ENCODE measurements around the gene ADORA2B.
A peak's percentile ranks its signal among the peaks of the same experiment; 100 is the strongest.
"Not testable (repeated sequence)": the region's sequence is repeated elsewhere in the genome, so short reads cannot be mapped to it uniquely, and the experiment has no call there.

ADORA2B gene

GRCh38 chr17:15944759-15945526 is at the start of gene ADORA2B:
Gene ADORA2B, plus strand, starts transcription at chr17:15945130. Its CDS starts 119 bp downstream, at chr17:15945249.
- DNase-seq, result peak; percentile 73

GRCh38 chr17:15896277-15896676 is 48.7 kb upstream of the ADORA2B start:
- no peak for DNase-seq

GRCh38 chr17:15896834-15897233 is 48.1 kb upstream of the ADORA2B start:
- DNase-seq, result no peak

GRCh38 chr17:15899596-15899995 is 45.3 kb upstream of the ADORA2B start:
- DNase-seq, result not testable (repeated sequence)

GRCh38 chr17:15900871-15901270 is 44.1 kb upstream of the ADORA2B start:
- peak; percentile 9 for DNase-seq

GRCh38 chr17:15905236-15905635 is 39.7 kb upstream of the ADORA2B start:
- not testable (repeated sequence) for DNase-seq

GRCh38 chr17:15907290-15907689 is 37.6 kb upstream of the ADORA2B start:
- DNase-seq, result no peak

DNA sequence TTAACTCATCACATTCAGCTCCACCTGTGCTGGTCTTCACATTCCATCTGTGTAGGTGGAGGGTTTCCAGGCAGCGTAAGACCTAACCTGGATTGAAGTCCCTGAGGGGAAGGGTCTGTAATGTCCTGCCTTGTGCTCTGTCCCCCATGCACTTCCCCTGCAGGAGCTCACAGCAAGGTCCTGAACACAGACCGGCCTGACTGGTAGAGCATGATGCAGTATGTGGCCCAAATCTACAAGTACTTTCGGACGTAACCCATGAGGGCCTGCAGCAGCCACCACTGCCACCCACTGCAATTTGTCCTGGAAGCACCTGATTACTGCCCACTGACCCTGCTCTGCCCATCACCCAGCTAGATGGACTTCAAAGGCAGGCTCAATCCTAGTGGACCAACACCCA is 36.6 kb upstream of the ADORA2B start:
- no peak for DNase-seq

- DNase-seq, result no peak
Observed at GRCh38 chr17:15909481-15909991, 35.4 kb upstream of the ADORA2B start.

DNA sequence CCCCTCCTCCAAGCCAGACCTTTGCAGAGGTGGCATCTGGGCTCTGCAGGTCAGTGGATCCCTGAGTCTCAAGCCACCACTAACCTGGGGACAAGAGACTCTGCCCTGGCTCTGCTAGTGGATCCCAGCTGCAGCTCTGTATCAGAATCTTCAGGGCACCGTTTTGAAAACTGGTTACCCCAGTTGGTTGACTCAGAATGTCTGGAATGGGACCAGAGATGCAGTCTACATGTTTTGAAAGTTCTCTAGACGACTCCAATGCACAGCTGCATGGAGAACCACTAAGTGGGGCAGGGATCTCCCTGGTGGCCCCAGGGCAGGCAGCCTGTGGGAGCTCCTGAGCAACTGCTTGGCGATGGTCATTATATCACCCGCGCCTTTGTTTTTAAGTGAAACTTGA is 34.1 kb upstream of the ADORA2B start:
- no peak for DNase-seq

GRCh38 chr17:15911701-15912100 is 33.2 kb upstream of the ADORA2B start:
- not testable (repeated sequence) for DNase-seq

DNA sequence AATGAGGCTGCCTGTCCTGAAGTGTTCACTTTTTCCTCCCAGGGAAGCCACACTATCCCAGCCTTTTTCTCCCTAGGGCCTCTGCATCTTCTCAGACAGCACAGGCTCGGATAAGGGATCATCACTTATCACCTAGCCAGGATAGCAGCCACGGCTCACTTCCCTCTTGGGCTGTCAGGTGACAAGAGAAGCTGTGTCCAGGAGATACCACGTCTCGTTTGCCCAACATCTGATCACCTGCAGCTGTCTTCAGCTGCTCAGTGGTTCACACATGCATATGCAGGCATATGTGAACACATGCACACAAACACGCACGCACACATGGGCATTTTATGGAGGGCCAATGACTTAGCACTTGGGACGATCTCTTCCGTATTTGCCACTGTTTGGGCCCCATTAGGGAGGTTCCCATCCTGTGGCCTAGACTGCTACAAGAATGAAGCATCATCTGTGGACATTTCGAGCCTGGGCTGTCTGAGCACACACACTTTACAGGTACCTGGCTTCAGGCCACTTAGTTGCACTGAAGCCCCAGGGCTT is 32.4 kb upstream of the ADORA2B start:
- peak; percentile 4 for DNase-seq

DNA sequence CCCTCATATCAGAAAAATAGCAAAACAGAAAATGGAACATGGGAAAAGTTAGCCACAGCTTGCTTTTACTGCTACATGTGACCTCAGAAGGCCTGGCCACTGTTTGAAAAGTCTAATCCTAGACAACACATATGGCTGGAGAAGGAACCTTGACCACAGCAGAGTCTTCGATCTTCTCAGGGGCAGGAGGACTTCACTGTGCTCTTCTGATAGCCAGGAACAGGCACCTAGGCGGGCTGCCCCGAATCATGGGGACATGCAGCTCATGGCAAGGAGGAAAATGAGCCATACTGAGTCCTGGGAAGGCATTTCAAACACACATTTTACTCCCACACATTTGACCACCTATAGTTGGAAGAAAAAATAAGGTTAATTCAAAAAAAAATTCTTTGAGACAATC is 31.1 kb upstream of the ADORA2B start:
- DNase-seq, result no peak

- no peak for DNase-seq
Observed at GRCh38 chr17:15914400-15915170, 30.3 kb upstream of the ADORA2B start.

DNA sequence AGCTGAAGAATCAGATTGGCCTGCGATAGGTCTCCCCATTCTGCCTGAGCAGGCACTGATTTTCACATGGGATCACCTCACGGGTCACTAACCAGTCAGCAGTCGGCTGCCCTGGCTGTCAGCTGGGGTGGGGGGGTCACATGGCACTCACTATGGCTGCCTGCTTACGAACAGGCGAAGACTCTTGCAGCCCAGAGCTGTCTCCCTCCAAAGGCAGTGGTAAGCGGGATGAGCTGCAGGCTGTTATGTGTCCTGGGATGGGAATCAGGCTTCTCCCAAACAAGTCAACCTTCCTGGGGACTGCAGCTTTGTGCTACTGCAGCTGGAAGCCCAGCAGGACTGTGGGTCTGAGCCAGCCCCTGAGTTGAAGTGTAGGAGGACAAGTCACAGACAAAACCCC is 29.0 kb upstream of the ADORA2B start:
- DNase-seq, result no peak

GRCh38 chr17:15917021-15917437 is 27.9 kb upstream of the ADORA2B start:
- DNase-seq, result no peak

DNA sequence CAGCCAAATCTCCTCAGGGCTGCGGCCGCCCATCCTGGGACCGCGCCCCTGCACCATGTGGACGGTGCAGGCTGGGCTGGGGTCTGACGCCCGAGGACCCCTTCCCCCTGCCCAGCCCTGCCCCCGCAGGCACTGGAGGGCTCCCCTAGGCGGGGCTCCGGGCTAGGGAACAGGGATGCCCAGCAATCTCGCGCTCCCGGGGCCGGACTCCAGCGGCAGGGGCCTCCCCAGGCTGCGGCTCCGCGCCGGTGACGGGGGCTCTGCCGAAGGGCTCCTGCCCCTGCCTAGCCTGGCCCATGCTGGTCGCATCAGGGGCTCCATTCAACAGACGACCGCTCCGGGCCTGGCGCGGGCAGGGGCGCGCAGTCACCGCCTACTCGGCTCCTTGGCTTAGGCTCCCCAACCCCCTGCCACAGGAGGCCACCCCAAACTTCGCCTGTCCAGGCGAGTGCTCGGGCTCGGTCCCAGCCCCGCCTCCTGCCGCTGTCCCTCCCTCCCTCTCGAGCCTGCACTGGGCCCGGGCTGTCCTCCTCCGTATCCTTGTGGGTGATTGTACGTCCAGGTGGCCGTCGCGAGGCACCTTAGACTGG is 27.4 kb upstream of the ADORA2B start:
- no peak for DNase-seq

GRCh38 chr17:15918261-15918660 is 26.7 kb upstream of the ADORA2B start:
- no peak for DNase-seq

- no peak for DNase-seq
Observed at GRCh38 chr17:15918661-15919259, 26.2 kb upstream of the ADORA2B start.

GRCh38 chr17:15919466-15919865 is 25.5 kb upstream of the ADORA2B start:
- no peak for DNase-seq

- peak; percentile 48 for DNase-seq
Observed at GRCh38 chr17:15920758-15921239, 24.1 kb upstream of the ADORA2B start.

DNA sequence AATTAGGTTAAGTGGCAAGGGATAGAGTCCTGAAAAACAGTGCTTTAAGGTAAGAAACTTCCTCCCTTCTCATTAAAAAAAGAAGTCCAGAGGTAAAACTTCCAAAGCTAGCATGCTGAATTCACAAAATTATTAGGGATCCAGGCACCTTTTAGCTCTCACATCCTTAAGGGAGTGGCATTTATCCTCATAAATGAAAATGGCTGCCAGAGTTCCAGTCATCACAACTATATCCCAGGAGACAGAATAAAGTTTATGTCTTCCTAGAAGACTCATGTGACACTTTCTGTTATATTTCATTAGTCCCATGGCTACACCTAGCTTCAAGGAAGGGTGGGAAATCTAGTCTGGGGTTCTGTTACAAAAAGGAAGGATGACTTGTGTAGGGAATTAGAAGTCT is 23.3 kb upstream of the ADORA2B start:
- no peak for DNase-seq

- DNase-seq, result no peak
Observed at GRCh38 chr17:15922586-15922985, 22.3 kb upstream of the ADORA2B start.

All from NCI-H146 (cell line).